K562 (cell line): Measurements from ENCODE around the gene CCPG1. TPM values are rescaled to one million over a fixed set of nuclear protein-coding genes. Genes with fewer than 3 reads are reported as not detected.

Source experiments
- ATF1 ChIP-seq, 2 experiments: fragments of 450-650 bp in 1 of 2; IDR thresholded peaks; 2 replicates each; pipeline ENCODE4 v1.6.1; 2016; ENCODE audit warnings: missing compliant biosample characterization in 1 of 2, missing genetic modification characterization in 1 of 2
- CBX5 ChIP-seq: IDR thresholded peaks from 2 replicates; pipeline ENCODE4 v1.6.1; 2014; ENCODE audit warnings: low read depth, borderline replicate concordance
- CEBPG ChIP-seq, 3 experiments: fragments of 200-800 bp in 1 of 3; sonication (Bioruptor generic) in 1 of 3; sonication (generic) in 1 of 3; formaldehyde crosslinking in 1 of 3; IDR thresholded peaks in 2 of 3; conservative IDR thresholded peaks in 1 of 3; 2 replicates each; pipeline versions ENCODE4 v1.6.1 to v1.8.0; 2016 to 2022; ENCODE audit warnings: missing compliant biosample characterization in 2 of 3, missing genetic modification characterization in 2 of 3, mild to moderate bottlenecking in 1 of 3, missing genetic modification reagents in 1 of 3
- JUN ChIP-seq, 2 experiments: sonication (generic) in 1 of 2; formaldehyde crosslinking in 1 of 2; IDR thresholded peaks; 2 replicates each; pipeline versions ENCODE4 v1.6.1 to v1.8.0; 2012 to 2022; ENCODE audit warnings: borderline replicate concordance in 2 of 2, mild to moderate bottlenecking in 2 of 2, improper control_type of control experiment in 1 of 2, low read depth in 1 of 2, low read length in 1 of 2, missing genetic modification reagents in 1 of 2
- JUND ChIP-seq, 2 experiments: IDR thresholded peaks; 2 replicates in 1 of 2; 3 replicates in 1 of 2; pipeline ENCODE4 v1.6.1; 2011; ENCODE audit warnings: borderline replicate concordance in 2 of 2, low read depth in 2 of 2, low read length in 2 of 2, improper control_type of control experiment in 1 of 2, missing biosample characterization in 1 of 2, missing genetic modification characterization in 1 of 2, missing genetic modification reagents in 1 of 2
- MNT ChIP-seq, 2 experiments: fragments of 450-650 bp; conservative IDR thresholded peaks; 2 replicates each; pipeline ENCODE4 v1.6.1; 2017; ENCODE audit warnings: mild to moderate bottlenecking in 2 of 2, moderate library complexity in 2 of 2
- PATZ1 ChIP-seq: fragments of 250-450 bp; sonication (Bioruptor Pico); IDR thresholded peaks from 2 replicates; pipeline ENCODE4 v1.5.0; 2020; ENCODE audit warnings: mild to moderate bottlenecking, borderline replicate concordance
- PHF20 ChIP-seq: fragments of 450-650 bp; IDR thresholded peaks from 2 replicates; pipeline ENCODE4 v1.6.1; 2018; ENCODE audit not compliant: partially characterized antibody
- RNF2 ChIP-seq: sonication (generic); IDR thresholded peaks from 2 replicates; pipeline ENCODE4 v1.6.1; 2016
- TOE1 ChIP-seq, 2 experiments: fragments of 450-650 bp in 1 of 2; sonication (generic) in 1 of 2; formaldehyde crosslinking in 1 of 2; IDR thresholded peaks; 2 replicates each; pipeline versions ENCODE4 v1.7.1 to v1.8.0; 2016 to 2022; ENCODE audit warnings: borderline replicate concordance in 2 of 2, mild to moderate bottlenecking in 2 of 2, antibody characterized with exemption in 1 of 2, inconsistent platforms in 1 of 2, low read depth in 1 of 2, missing genetic modification reagents in 1 of 2, moderate library complexity in 1 of 2
- ZBED1 ChIP-seq: IDR thresholded peaks from 2 replicates; pipeline ENCODE4 v1.6.1; 2014
- ZNF280B ChIP-seq: fragments of 250-450 bp; sonication (Bioruptor Pico); IDR thresholded peaks from 2 replicates; pipeline ENCODE4 v1.5.1; 2021; ENCODE audit warnings: mild to moderate bottlenecking
- polyA plus RNA-seq, 8 experiments: library from polyadenylated mRNA; depleted of rRNA in 4 of 8; stranded (reverse) in 5 of 8; unstranded in 3 of 8; fragments of >200 nt; fragmentation: Nextera tagmentation in 2 of 8; fragmentation: Illumina TruSeq in 1 of 8; extraction: Ambion mirVana in 2 of 8; extraction: Trizol in 1 of 8; gene quantifications; 2 replicates each; pipeline versions ENCODE4 v1.2.1 to v1.2.3, GENCODE V29; 2011 to 2014; ENCODE audit warnings: inconsistent platforms in 1 of 8, missing spikeins in 1 of 8
- total RNA-seq, 7 experiments: library from RNA; depleted of rRNA in 6 of 7; stranded (reverse); fragments of >200 nt in 6 of 7; fragmentation: Illumina TruSeq in 2 of 7; extraction: Trizol in 2 of 7; gene quantifications; 2 replicates each; pipeline versions ENCODE4 v1.2.1 to v1.2.3, GENCODE V29; 2011 to 2021; ENCODE audit warnings: low replicate concordance in 1 of 7
- TF ChIP-seq, protein P1 (sequence below), 2 experiments: IDR thresholded peaks; 2 replicates each; pipeline ENCODE4 v1.6.1; 2011; ENCODE audit warnings: borderline replicate concordance in 1 of 2, control low read depth in 1 of 2, low read depth in 1 of 2, low read length in 1 of 2, mild to moderate bottlenecking in 1 of 2, mixed read lengths in 1 of 2, moderate library complexity in 1 of 2; ENCODE audit not compliant: insufficient read depth in 1 of 2, insufficient read length in 1 of 2, poor library complexity in 1 of 2, severe bottlenecking in 1 of 2; ENCODE audit errors: extremely low read depth in 1 of 2

CCPG1 gene
- total and polyA plus RNA-seq, 9 of the 15 experiments (the other 6 are each of a cell fraction or from before 2014, with no cell fraction given) = 33.0 to 54.9 (median 41.1) TPM

DNA sequence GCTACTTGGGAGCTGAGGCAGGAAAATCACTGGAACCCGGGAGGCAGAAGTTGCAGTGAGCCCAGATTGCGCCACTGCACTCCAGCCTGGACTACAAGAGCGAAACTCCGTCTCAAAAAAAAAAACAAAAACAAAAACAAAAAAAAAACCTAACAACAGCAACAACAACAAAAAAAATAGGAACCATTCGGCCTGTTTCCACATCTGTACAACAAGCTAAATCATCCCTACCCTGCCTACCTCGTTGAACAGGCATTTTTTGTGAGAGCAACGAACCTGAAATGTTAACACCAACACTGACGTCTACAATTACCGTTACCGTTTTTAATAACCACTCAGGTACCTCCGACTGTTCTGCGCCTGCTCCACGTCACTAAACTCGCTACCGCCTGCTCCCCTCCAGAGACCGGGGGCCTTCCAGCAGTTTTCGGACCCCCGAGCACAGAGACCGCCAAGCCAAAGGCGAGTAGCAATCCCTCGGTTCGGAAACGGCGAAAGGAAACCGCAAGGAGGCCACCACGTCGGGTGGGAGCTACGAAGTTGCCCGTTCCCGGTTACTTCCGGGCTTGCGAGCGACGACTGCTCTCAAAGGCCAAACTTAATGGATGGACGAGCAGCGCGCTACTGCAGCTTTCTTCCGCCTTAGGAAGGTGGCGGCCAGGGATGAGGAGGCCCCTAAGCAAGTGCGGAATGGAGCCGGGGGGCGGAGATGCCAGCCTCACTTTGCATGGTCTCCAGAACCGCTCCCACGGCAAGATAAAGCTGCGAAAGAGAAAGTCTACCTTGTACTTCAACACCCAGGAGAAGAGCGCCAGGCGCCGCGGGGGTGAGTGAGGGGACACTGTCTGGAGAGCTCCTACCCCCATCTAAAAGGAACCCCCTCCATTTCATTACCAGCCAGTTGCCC lies 89.3 kb downstream of the CCPG1 start, which contains the start of the genes PIGB and PIGBOS1 (continued):
- TF ChIP-seq MNT (conservative IDR thresholded peaks at IDR 0.05) (peak; percentile 34 to 72; a peak in 2 of 4 replicates), PHF20 (peak; percentile 84), PATZ1 (CRISPR knock-in tag) (0 out of 2 replicates have a peak, but pooled peaks have one; percentile 53), CBX5 (peak; percentile 78; the same call in 1 of the 2 replicates), JUND (IDR thresholded peaks at IDR 0.05; ENCODE audit: borderline replicate concordance, low read depth, low read length) (peak; percentile 46), JUND (tag; IDR thresholded peaks at IDR 0.05; ENCODE audit: borderline replicate concordance, low read depth, low read length) (no peak; the same call in 1 of the 3 replicates), TOE1 (IDR thresholded peaks at IDR 0.05; ENCODE audit: borderline replicate concordance) (peak; percentile 80; the same call in 1 of the 2 replicates), TOE1 (CRISPR knock-in tag; IDR thresholded peaks at IDR 0.05; ENCODE audit: borderline replicate concordance, low read depth) (no peak), RNF2 (peak; percentile 74), ZNF280B (CRISPR knock-in tag) (no peak), JUN (IDR thresholded peaks at IDR 0.05; ENCODE audit: borderline replicate concordance, low read depth, low read length) (peak; percentile 60; the same call in 1 of the 2 replicates), JUN (CRISPR knock-in tag; IDR thresholded peaks at IDR 0.05; ENCODE audit: borderline replicate concordance) (no peak), ATF1 (CRISPR knock-in tag; IDR thresholded peaks at IDR 0.05) (no peak), ATF1 (tag; IDR thresholded peaks at IDR 0.05) (peak; percentile 91), ZBED1 (0 out of 2 replicates have a peak, but pooled peaks have one; percentile 41), CEBPG (CRISPR knock-in tag; IDR thresholded peaks at IDR 0.05) (no peak), CEBPG (tag; conservative IDR thresholded peaks at IDR 0.05 in 1 of 2, IDR thresholded peaks at IDR 0.05 in 1 of 2) (peak in 1 of 2 experiments; percentile 76; a peak in 2 of 4 replicates)
- TF ChIP-seq, protein P1, sequence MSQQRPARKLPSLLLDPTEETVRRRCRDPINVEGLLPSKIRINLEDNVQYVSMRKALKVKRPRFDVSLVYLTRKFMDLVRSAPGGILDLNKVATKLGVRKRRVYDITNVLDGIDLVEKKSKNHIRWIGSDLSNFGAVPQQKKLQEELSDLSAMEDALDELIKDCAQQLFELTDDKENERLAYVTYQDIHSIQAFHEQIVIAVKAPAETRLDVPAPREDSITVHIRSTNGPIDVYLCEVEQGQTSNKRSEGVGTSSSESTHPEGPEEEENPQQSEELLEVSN (IDR thresholded peaks at IDR 0.05; ENCODE audit: borderline replicate concordance in 1 of 2, extremely low read depth in 1 of 2, insufficient read depth in 1 of 2, insufficient read length in 1 of 2, low read depth in 1 of 2, low read length in 1 of 2, poor library complexity in 1 of 2, severe bottlenecking in 1 of 2) = peak; percentile 42 to 49
